GM20431 (cell line): ENCODE measurements around the gene IFNA1.
"Not testable (repeated sequence)": the region's sequence is repeated elsewhere in the genome, so short reads cannot be mapped to it uniquely, and the experiment has no call there.

ENCODE experiments used
- in situ Hi-C: fragments of 300-500 bp; cut with MseI, MboI; formaldehyde crosslinking; loops from one replicate; pipeline ENCODE4 v1.15.0; 2020; ENCODE audit warnings: low sequenced_read_pairs; ENCODE audit not compliant: unreplicated experiment

The IFNA1 gene

GRCh38 chr9:21440139-21440538 is at the start of gene IFNA1:
TSS of gene IFNA1 (plus strand) at chr9:21440439. CDS start at chr9:21440508, 69 bp downstream.
- in situ Hi-C loops: no loop called here

DNA sequence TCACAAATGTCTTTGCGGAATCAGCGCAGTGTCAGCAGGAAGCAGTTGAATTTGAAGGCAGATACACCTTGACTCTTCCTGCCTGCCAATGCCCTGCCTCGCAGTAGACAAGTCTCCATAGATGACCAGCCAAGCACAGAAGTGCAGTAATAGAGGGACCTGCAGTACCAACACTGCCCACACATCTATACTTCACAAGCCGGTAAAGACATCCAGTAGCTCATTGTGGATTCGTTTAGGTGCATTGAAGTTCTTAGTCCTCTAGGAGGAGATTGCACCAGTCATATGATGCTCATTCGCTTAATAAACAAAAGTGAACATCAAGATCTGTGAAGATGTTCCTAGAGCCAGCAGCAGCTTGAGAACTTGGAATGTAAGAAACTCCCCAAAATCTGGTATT is 48.0 kb upstream of the IFNA1 start:
- in situ Hi-C loops: no loop called here

GRCh38 chr9:21395778-21396717 is 44.2 kb upstream of the IFNA1 start:
- in situ Hi-C loops: no loop called here

DNA sequence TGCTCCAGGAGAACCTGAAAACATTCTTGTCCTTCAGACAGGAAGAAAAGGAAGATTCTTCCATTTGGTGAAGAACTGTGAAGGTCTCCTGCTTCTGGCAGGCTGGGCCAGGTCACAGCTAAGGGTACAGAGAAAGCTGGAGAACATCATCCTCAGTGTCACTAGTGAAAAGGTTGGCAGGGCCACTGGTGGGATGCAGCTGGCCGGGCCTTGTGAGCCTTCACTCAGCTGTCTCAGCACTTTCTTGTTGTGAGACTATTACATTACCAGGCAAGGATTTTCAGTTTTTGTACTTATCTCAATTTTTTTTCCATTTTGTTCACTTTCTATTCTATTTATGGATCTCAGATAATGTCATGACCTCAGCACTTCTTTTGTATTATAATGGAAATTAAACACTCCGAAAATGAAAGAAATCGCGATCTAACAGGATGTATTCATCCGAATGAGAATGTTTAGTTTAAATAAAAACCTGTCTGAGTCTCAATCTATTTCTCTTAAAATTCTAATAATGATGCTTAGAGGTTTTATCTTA is 41.2 kb upstream of the IFNA1 start:
- in situ Hi-C loops: no loop called here

GRCh38 chr9:21399956-21400355 is 40.3 kb upstream of the IFNA1 start:
- in situ Hi-C loops: no loop called here

DNA sequence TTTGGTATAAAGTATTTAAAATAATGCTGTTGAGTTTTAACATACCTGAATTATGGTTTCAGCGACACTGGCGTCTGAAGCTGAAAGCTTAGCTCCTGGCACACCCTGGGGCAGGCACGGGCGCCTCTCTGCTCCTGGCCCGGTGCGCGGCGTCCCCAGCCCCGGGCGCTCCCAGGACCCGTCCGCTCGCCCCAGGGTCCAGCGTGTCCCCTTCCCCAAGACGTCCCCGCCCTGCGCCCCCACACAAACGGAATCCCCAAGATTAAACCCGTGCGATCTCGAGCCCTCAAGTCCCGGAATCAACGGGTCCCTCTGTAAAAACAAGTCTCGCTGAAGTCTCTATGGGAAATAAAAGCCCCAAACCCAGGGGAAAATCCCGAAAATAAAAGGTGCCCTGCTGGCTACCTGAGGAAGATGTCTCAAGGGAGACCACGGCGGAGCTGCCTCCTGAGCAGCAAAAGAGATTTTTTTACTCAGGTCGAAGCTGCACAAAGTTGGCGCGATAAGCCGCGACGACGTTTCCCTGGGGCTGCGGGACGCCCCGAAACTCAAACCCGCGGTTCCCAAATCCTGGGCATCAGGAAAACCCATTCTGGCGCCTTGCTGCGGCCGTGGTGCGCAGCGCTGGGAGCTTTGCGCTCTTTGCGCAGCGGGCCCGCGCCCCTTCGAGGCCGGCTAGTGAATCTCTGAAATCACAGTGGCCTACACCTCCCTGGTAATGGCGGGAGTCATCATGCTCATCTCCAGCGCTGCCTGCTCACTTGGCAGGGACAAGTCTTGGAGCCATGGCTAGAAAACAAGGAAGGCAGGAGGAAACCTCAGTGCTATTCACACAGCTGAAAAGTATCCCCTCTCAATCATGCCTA is 37.6 kb upstream of the IFNA1 start:
- in situ Hi-C loops: no loop called here

DNA sequence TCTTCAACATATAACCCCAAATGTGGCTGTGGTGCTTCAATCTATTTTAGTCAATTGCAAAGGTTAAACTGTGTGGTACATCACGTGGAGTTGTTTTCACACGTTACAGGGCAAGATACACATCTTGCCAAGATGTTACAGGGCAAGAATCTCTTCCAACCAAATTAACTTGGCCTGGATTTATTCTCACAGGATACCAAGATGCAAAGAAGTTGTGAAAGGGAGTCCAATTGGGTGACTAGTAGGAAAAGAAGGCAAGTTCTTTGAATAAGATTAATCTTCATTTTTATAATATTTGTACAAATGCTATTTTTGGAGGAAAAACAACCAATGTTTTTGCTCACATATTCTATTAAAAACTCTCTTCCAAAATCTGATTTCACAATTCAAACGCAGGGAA is 36.1 kb upstream of the IFNA1 start:
- in situ Hi-C loops: no loop called here

GRCh38 chr9:21408817-21409216 is 31.4 kb upstream of the IFNA1 start, which contains the start of gene IFNA8:
TSS of gene IFNA8 (plus strand) at chr9:21409117. CDS start at chr9:21409177, 60 bp downstream.
- in situ Hi-C loops: no loop called here

DNA sequence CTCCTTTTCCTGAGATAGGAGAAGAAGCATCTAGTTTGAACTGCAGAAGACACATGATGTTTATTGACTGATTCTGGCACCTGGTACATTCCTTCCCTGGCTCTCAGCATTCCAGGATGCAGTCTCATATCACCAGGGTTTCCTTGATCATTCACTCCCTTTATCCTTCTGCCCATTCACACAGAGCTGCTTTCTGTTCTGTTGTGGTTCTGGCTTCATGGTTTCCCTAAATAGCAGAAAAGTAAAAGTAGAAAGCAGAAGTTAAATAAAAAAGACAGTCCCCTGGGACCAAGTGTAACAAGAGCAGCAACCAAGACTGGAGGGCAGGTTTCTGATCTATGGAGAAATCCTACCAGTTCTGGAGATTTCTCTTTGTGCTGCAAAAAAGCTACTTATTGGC is 28.1 kb upstream of the IFNA1 start:
- in situ Hi-C loops: no loop called here

DNA sequence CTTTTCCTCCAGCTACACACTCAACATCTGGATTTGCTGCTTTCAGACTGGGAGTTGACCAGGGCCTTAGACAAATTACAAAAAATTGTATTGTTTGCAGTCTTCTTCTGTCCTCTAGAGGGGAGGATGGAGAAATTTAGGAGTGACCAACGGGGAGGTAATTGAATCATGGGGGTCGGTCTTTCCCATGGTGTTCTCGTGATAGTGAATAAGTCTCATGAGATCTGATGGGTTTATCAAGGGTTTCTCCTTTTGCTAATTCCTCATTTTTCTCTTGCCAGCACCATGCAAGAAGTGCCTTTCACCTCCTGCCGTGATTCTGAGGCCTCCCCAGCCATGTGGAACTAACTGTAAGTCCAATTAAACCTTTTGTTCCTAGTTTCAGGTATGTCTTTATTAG is 27.1 kb upstream of the IFNA1 start:
- in situ Hi-C loops: no loop called here

GRCh38 chr9:21413624-21414023 is 26.6 kb upstream of the IFNA1 start:
- in situ Hi-C loops: no loop called here

DNA sequence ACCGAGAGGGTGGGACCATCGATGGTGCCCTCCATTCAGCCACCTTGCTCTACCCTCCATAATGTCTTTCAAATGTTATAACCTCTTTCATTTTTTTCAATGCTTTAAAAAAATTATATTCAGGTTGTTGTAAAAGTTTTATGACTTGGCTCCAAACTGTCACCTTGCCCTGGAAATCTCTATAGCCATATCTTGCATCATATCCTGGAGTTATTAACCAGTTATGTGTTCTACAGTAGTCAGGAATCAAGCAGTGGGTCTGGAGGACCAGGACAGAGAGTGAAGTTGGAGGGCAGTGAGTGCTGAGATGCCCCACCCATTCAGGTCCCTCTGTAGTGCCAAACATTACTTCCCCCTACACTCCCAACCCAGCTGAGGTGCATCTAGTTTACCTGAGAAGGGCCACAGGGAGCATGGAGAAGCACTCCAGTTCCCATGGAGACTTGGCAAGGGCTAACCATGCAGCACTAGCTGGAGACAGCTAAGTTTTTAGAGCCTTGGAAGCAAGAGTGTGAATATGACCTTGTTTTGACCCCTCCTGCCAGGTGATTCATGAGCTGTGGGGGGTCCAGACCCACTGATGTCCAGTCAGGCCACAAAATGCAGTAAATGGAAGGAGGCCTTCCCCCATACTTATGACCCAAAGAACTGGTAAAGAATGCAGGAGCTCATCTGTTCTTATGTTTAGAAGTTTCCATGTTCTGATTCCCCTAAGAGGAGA is 25.9 kb upstream of the IFNA1 start:
- in situ Hi-C loops: no loop called here

- in situ Hi-C loops: no loop called here
Observed at GRCh38 chr9:21415493-21416267, 24.6 kb upstream of the IFNA1 start.

GRCh38 chr9:21428235-21428634 is 12.0 kb upstream of the IFNA1 start:
- in situ Hi-C loops: no loop called here

GRCh38 chr9:21429191-21429590 is 11.0 kb upstream of the IFNA1 start:
- in situ Hi-C loops: no loop called here

- in situ Hi-C loops: no loop called here
Observed at GRCh38 chr9:21432672-21433425, 7.4 kb upstream of the IFNA1 start.

GRCh38 chr9:21434202-21435014 is 5.8 kb upstream of the IFNA1 start:
- in situ Hi-C loops: no loop called here

DNA sequence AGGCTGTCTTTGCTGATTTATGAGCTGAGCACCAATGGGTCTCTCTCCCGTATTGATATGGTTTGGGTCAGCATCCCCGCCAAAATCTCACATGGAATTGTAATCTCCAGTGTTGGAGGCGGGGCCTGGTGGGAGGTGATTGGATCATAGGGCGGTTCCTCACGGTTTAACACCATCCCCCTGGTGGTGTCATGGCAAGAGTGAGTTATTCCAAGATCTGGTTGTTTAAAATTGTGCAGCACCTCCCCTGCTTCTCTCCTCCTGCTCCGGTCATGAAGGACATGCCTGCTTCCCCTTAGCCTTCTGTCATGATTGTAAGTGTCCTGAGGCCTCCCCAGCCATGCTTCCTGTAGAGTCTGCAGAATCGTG is 5.2 kb upstream of the IFNA1 start:
- in situ Hi-C loops: not testable (repeated sequence)
